ENCODE data around the gene PPP1R3F.
A peak's percentile ranks its signal among the peaks of the same experiment; 100 is the strongest.

Gene PPP1R3F, protein sequence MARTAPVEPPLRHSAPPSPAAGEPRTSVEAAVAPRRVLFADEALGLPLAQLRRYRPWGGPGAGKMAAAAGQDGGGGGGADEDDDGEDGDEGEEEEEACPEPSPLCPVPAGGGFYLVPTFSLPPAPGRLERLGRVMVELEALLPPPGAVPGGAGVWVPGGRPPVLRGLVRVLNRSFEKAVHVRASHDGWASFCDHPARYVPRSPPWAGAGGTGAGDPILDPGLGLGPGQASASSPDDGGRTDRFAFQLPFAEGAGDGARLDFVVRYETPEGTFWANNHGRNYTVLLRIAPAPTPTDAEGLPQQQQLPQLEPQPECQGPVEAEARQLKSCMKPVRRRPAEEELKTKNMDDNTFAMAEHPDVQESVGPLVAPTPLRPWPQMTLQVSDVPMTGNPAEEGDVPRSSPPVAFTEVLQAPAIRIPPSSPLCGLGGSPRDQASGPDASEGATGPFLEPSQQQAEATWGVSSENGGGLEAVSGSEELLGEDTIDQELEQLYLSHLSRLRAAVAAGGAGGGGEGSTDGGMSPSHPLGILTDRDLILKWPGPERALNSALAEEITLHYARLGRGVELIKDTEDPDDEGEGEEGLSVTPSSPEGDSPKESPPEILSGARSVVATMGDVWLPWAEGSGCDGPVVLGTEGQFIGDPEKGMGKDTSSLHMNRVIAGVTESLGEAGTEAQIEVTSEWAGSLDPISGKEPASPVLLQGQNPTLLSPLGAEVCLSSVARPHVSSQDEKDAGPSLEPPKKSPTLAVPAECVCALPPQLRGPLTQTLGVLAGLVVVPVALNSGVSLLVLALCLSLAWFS

DNA sequence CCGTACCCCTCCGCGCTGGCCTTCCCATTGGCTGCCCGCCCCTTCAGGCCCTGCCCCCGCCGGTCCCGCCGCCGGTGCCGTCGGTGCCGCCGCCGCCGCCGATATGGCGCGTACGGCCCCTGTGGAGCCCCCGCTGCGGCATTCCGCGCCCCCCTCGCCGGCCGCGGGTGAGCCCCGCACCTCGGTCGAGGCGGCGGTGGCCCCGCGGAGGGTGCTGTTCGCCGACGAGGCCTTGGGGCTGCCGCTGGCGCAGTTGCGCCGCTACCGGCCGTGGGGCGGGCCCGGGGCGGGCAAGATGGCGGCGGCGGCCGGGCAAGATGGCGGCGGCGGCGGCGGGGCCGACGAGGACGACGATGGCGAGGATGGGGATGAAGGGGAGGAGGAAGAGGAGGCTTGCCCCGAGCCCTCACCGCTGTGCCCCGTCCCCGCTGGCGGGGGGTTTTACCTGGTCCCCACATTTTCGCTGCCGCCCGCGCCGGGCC lies at the start of gene PPP1R3F:
Gene PPP1R3F (plus strand): TSS at position 27 of the 482 bp plus-strand sequence. CDS start 77 bp downstream, at position 104.
- H3K4me1 ChIP-seq (ENCODE audit: insufficient read depth, low read length): peaks cover 39% of the 10 kb centered on the region
- no peaks in the 10 kb centered on the region for H3K9me3 ChIP-seq (ENCODE audit: insufficient read depth, low read length, severe bottlenecking)
- peak within 1 kb of the TSS; percentile 94 for H3K27ac ChIP-seq (ENCODE audit: low read length)
- peaks cover 5% of the 10 kb centered on the region; the same call in 1 of the 2 replicates for H4K20me1 ChIP-seq (ENCODE audit: insufficient read depth, low read length)
- peak within 1 kb of the TSS; percentile 94 for H3K9ac ChIP-seq (ENCODE audit: low read depth, low read length)
- H3K4me3 ChIP-seq (ENCODE audit: low read depth in 1 of 2, low read length in 2 of 2): peak within 1 kb of the TSS; percentile 47 to 90; a peak in 3 of 4 replicates
- H3K79me2 ChIP-seq (ENCODE audit: insufficient read depth, low read length): peaks cover 31% of the 10 kb centered on the region
- peak within 1 kb of the TSS; percentile 98 for H3K4me2 ChIP-seq (ENCODE audit: insufficient read depth, low read length)
- TF ChIP-seq EZH2 (IDR thresholded peaks at IDR 0.05; ENCODE audit: borderline replicate concordance, low read depth, low read length, severe bottlenecking): no peak
- TF ChIP-seq, protein P1, sequence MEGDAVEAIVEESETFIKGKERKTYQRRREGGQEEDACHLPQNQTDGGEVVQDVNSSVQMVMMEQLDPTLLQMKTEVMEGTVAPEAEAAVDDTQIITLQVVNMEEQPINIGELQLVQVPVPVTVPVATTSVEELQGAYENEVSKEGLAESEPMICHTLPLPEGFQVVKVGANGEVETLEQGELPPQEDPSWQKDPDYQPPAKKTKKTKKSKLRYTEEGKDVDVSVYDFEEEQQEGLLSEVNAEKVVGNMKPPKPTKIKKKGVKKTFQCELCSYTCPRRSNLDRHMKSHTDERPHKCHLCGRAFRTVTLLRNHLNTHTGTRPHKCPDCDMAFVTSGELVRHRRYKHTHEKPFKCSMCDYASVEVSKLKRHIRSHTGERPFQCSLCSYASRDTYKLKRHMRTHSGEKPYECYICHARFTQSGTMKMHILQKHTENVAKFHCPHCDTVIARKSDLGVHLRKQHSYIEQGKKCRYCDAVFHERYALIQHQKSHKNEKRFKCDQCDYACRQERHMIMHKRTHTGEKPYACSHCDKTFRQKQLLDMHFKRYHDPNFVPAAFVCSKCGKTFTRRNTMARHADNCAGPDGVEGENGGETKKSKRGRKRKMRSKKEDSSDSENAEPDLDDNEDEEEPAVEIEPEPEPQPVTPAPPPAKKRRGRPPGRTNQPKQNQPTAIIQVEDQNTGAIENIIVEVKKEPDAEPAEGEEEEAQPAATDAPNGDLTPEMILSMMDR (IDR thresholded peaks at IDR 0.05; ENCODE audit: borderline replicate concordance, extremely low read depth, low read length, poor library complexity, severe bottlenecking): no peak
- H3K36me3 ChIP-seq (ENCODE audit: insufficient read depth, low read length): peaks cover 9% of the 10 kb centered on the region
- no peak for DNase-seq
- H2AFZ ChIP-seq (ENCODE audit: low read depth, low read length): peak within 1 kb of the TSS; percentile 88
- no peaks in the 10 kb centered on the region for H3K27me3 ChIP-seq (ENCODE audit: insufficient read depth, low read length, poor library complexity)
- peak; percentile 1; the same call in 1 of the 3 replicates for ATAC-seq (ENCODE audit: insufficient read depth, low read depth)

DNA sequence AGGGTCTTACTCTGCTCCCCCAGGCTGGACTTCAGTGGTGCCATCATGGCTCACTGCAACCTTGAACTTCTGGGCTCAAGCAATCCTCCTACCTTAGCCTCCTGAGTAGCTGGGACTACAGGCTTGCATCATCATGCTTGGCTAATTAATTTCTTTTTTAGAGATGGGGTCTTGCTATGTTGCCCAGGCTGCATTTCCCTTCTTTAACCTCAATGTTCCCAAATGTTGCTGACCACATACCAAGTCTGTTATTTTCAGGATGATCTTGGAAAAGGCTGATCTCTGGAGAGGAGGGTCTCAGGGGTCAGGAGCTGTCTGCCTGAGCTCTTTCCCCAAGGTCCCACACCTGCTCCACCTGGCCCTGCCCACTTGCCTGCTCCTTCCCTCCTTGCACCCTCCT lies 49.5 kb upstream of the PPP1R3F start:
- H3K4me1 ChIP-seq (ENCODE audit: insufficient read depth, low read length): no peaks in the 10 kb centered on the region
- no peaks in the 10 kb centered on the region for H3K9me3 ChIP-seq (ENCODE audit: insufficient read depth, low read length, severe bottlenecking)
- TF ChIP-seq, protein P1 (IDR thresholded peaks at IDR 0.05; ENCODE audit: borderline replicate concordance, extremely low read depth, low read length, poor library complexity, severe bottlenecking): no peak
- no peak for TF ChIP-seq EZH2 (IDR thresholded peaks at IDR 0.05; ENCODE audit: borderline replicate concordance, low read depth, low read length, severe bottlenecking)
- no peak overlapping the region for H3K9ac ChIP-seq (ENCODE audit: low read depth, low read length)
- H4K20me1 ChIP-seq (ENCODE audit: insufficient read depth, low read length): no peaks in the 10 kb centered on the region
- no peaks in the 10 kb centered on the region for H3K27me3 ChIP-seq (ENCODE audit: insufficient read depth, low read length, poor library complexity)
- no peaks in the 10 kb centered on the region for H3K79me2 ChIP-seq (ENCODE audit: insufficient read depth, low read length)
- no peak overlapping the region for H3K4me3 ChIP-seq (ENCODE audit: low read depth in 1 of 2, low read length in 2 of 2)
- no peak for DNase-seq
- no peak for ATAC-seq (ENCODE audit: insufficient read depth, low read depth)
- H3K4me2 ChIP-seq (ENCODE audit: insufficient read depth, low read length): no peak overlapping the region
- no peaks in the 10 kb centered on the region for H3K36me3 ChIP-seq (ENCODE audit: insufficient read depth, low read length)
- no peak overlapping the region for H2AFZ ChIP-seq (ENCODE audit: low read depth, low read length)
- no peak overlapping the region for H3K27ac ChIP-seq (ENCODE audit: low read length)

DNA sequence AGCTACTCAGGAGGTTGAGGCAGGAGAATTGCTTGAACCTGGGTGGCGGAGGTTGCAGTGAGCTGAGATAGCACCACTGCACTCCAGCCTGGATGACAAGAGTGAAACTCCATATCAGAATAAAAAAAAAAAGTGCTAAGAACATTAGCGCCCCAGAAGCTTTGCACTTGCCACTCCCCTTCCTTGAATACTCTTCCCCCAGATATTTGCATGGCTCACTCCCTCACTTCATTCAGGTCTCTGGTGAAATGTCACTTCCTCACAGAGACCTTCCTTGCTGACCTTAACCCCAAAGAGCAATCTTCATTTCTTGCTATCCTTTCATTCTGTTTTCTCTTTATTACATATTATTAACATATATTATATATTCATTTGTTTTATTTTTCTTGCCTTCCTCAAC lies 47.7 kb upstream of the PPP1R3F start:
- Histone ChIP-seq H3K79me2 (ENCODE audit: insufficient read depth, low read length) (no peaks in the 10 kb centered on the region), H3K9me3 (ENCODE audit: insufficient read depth, low read length, severe bottlenecking) (no peaks in the 10 kb centered on the region), H3K27ac (ENCODE audit: low read length) (no peak overlapping the region), H2AFZ (ENCODE audit: low read depth, low read length) (no peak overlapping the region), H3K36me3 (ENCODE audit: insufficient read depth, low read length) (no peaks in the 10 kb centered on the region), H3K9ac (ENCODE audit: low read depth, low read length) (no peak overlapping the region), H3K4me2 (ENCODE audit: insufficient read depth, low read length) (no peak overlapping the region), H3K4me1 (ENCODE audit: insufficient read depth, low read length) (no peaks in the 10 kb centered on the region), H3K27me3 (ENCODE audit: insufficient read depth, low read length, poor library complexity) (no peaks in the 10 kb centered on the region), H4K20me1 (ENCODE audit: insufficient read depth, low read length) (no peaks in the 10 kb centered on the region), H3K4me3 (ENCODE audit: low read depth in 1 of 2, low read length in 2 of 2) (no peak overlapping the region)
- TF ChIP-seq, protein P1 (IDR thresholded peaks at IDR 0.05; ENCODE audit: borderline replicate concordance, extremely low read depth, low read length, poor library complexity, severe bottlenecking): no peak
- TF ChIP-seq EZH2 (IDR thresholded peaks at IDR 0.05; ENCODE audit: borderline replicate concordance, low read depth, low read length, severe bottlenecking): no peak
- ATAC-seq (ENCODE audit: insufficient read depth, low read depth) (no peak), DNase-seq (no peak)
